T47D (cell line): ENCODE results near the gene ZNF354B.
A peak's percentile ranks its signal among the peaks of the same experiment; 100 is the strongest.

Experiments
- DNase-seq, 2 experiments: peaks; one replicate each; pipeline versions ENCODE4 v3.0.0 to v3.0.0-alpha.2; 2011 to 2012; ENCODE audit warnings: low read depth in 1 of 2, low spot score in 1 of 2
- JUND ChIP-seq: IDR thresholded peaks from 2 replicates; pipeline ENCODE4 v1.6.1; 2012; ENCODE audit warnings: low read depth
- in situ Hi-C: cut with HindIII; loops from 2 replicates; pipeline ENCODE4 v1.10.0; 2016; ENCODE audit warnings: low sequenced_read_pairs, low pct_unique_long_range_greater_than_20kb

ZNF354B gene

GRCh38 chr5:178931846-178932760 is 72.3 kb downstream of the ZNF354B start:
- in situ Hi-C loops = no loop called here
- no peak for TF ChIP-seq JUND
- DNase-seq = peak in 1 of 2 experiments; percentile 12
